Measurements from ENCODE around the gene THOC3.
"Not testable (repeated sequence)": the region's sequence is repeated elsewhere in the genome, so short reads cannot be mapped to it uniquely, and the experiment has no call there.

The THOC3 gene

DNA sequence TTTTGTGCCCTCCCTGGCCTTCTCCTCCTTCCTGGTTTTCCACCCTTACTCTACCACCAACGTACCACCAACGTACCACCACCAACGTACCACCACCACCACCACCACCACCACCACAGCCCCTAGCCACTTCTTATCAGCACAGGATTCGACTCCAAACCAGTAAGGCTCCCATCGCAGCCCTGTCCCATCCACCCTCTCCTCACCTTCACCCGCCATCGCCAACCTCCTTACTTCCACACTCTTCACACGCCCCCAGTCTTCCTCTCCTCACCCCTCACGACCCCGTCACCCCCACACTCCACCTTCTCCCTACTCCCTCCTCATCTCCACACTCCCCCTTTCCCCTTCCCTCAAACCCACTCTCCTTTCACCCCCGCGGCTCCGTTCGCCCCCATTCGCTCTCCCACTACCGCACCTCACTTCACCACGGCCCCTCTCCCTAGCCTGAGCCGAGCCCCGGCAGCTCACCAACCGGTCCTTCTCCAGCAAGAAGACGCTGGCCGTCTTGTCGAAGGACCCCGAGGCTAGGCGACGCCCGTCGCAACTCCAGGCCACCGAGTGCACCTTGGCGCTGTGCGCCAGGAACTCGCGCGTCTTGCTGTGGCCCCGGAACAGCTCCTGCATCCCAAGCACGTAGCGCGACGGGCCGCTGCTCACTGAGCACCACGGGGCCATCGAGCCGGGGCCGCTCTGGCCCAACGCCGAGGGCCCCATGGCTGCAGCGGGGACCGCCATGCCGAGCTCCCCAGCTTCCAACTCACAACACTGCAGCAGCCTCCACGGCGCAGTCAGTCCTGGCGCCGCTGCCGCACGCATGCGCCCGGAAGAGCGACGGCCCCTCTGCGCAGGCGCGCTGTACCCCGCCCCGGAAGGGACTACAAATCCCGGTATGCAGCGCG, at the start of gene THOC3:
Gene THOC3, minus strand, starts transcription at position 845 of the 902 bp plus-strand sequence. Its CDS starts 107 bp downstream, at position 738.
- DNase-seq (ENCODE audit: low read depth), result peak; percentile 29

GRCh38 chr5:176017324-176017723, 49.2 kb upstream of the THOC3 start:
- not testable (repeated sequence) for DNase-seq (ENCODE audit: low read depth)

GRCh38 chr5:176014360-176014759, 46.2 kb upstream of the THOC3 start:
- DNase-seq (ENCODE audit: low read depth), result not testable (repeated sequence)

- not testable (repeated sequence) for DNase-seq (ENCODE audit: low read depth)
These were observed 43.0 kb upstream of the THOC3 start for GRCh38 chr5:176011088-176011487.

- DNase-seq (ENCODE audit: low read depth), result not testable (repeated sequence)
These were observed 42.1 kb upstream of the THOC3 start for GRCh38 chr5:176010202-176010601.

GRCh38 chr5:176007220-176007619, 39.1 kb upstream of the THOC3 start:
- DNase-seq (ENCODE audit: low read depth), result not testable (repeated sequence)

DNA sequence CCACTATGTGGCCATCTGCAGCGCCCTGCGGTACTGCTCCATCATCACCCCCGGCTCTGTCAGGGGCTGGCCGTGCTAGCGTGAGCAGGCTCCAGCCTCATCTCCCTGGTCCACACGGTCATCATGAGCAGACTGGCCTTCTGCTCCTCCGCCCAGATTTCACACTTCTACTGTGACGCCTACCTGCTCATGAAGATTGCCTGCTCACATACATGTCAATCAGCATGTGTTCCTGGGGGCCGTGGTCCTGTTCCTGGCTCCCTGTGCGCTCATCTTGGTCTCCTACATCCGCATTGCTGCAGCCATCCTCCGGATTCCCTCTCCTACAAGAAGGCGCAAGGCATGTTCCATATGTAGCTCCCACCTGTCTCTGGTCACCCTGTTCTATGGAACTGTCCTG, 38.7 kb upstream of the THOC3 start:
- not testable (repeated sequence) for DNase-seq (ENCODE audit: low read depth)

DNA sequence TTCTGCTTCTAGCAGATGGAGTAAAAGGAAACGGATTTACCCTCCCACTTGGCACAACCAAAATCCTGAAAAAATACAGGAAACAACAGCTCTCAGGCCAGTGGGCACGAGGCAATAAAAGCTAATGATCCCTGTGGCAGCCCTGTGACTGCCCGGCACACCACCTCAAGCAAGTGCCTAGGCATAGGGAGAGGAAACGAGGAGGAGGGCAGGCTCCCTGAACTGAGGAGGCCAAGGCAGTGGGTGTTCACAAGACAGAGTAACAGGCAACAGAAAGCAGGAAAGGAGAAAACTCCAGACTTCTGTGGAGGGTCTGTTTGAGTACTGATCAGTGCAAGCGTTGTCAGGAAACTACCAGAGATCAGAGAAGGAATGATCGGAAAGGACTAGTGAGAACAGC, 29.9 kb upstream of the THOC3 start:
- DNase-seq (ENCODE audit: low read depth), result not testable (repeated sequence)

DNA sequence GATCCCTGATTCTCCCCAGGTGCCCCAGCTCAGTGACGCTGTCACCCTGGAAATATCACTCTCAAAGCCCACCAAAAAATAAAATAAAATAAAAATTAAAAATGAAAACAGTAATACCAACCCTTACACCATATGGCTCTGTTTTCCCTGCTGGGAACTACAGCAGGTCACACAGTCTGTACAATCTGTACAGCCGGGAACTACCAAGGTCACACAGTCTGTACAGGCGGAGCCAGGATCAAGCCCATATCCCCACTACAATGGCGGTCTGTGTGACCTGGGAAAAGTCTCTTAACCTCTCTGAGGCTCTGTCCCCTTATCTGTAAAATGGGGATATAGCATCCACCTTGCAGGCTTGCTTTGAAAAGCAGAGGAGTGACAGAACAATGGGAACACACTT, 29.4 kb upstream of the THOC3 start:
- DNase-seq (ENCODE audit: low read depth), result not testable (repeated sequence)

- DNase-seq (ENCODE audit: low read depth), result not testable (repeated sequence)
These were observed 28.7 kb upstream of the THOC3 start for GRCh38 chr5:175996791-175997190.

DNA sequence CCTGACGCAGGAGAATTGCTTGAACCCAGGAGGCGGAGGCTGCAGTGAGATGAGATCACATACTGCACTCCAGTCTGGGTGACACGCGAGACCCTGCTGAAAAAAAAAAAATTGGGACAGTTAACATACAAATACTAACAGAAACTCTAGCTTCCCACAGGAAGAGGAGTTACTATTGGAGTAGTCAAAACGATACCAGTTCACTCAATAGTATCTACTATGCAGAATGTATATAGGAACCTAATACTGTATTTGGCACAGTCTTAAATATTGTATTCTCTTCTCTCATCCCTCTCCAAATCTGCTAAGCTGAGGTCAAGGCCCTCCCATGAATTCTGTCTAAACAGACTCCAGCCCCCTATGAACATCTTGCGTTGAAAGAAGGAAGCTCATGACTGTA, 27.4 kb upstream of the THOC3 start:
- DNase-seq (ENCODE audit: low read depth), result not testable (repeated sequence)

DNA sequence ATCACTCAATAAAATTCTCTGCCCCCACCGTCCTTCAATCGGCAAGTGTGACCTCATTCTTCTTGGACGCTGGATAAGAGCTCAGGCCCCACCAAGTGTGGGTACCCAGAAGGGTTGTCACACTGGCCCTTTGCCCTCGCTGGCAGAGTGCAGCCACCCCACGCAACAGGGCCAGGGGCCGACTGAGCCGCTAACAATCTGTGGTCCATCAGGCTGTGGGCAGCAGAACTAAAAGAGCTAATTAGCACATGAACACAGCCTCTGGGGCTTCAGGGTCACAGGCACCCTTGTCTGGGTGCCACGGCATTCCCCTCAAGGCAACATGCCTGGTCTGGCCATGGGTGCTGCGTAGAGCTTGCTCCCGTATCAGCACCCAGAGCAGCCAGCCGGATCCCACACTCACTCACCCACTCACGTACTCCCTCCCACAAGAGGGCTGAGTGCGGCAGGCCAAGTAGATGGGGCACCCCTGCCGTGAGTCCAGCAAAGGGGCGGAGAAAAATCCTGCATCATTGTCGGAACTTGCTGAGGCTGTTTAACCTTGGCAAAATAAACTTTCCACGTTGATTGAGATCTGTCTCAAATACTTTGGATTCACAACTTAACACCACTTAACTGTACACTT, 11.4 kb upstream of the THOC3 start:
- not testable (repeated sequence) for DNase-seq (ENCODE audit: low read depth)

GRCh38 chr5:175968381-175968780, 266 bp upstream of the THOC3 start:
- not testable (repeated sequence) for DNase-seq (ENCODE audit: low read depth)

DNA sequence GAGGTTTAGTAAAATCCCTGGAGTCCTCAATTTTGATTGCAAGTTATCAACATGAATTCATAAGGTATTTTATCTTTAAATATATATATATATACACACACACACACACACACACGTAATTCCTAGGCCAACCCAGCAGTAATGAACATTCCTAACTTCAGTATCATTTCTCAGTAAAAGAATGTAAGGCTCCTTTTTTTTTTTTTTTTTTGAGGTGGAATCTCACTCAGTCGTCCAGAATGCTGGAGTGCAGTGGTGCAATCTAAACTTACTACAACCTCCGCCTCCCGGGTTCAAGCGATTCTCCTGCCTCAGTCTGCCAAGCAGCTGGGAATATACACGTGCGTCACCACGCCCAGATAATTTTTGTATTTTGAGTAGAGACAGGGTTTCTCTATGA, 5.8 kb downstream of the THOC3 start:
- not testable (repeated sequence) for DNase-seq (ENCODE audit: low read depth)

DNA sequence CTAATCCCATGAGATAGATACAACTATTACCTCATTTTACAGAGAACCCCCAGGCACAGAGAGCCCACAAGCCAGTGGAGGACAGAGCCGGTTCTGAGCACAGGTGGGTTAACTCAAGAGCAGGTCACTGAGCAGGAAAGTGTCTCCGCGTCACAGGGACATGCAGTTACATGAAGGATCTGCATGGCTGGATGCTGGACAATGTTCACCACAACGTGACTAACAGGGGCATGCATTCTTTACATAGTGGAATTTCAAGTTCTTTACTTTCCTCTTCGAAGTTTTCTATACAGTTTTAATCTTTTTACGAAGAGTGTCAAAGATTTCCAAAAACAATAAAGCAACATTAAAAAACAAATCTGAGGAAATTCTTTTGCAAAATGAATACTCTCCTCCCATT, 7.9 kb downstream of the THOC3 start:
- DNase-seq (ENCODE audit: low read depth), result not testable (repeated sequence)

DNA sequence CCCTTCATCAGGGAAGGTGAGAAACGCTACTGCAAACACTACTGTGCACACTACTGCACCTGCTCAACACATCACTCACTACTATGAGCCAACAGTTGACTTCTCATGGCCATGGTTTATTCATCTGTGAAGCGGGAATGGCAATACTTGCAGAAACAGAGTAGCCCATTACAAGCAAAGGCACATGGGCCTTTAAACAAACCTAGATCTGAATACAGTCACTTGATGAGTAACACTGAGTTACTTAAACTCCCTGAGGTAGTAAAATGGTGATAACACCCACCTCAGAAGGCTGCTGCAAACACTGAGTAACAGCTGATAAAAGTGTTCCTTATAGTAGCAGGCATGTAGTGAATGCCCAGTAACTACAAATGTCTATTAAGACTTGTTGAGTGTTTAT, 9.6 kb downstream of the THOC3 start:
- DNase-seq (ENCODE audit: low read depth), result not testable (repeated sequence)

GRCh38 chr5:175954107-175954506, 14.0 kb downstream of the THOC3 start:
- DNase-seq (ENCODE audit: low read depth), result not testable (repeated sequence)

DNA sequence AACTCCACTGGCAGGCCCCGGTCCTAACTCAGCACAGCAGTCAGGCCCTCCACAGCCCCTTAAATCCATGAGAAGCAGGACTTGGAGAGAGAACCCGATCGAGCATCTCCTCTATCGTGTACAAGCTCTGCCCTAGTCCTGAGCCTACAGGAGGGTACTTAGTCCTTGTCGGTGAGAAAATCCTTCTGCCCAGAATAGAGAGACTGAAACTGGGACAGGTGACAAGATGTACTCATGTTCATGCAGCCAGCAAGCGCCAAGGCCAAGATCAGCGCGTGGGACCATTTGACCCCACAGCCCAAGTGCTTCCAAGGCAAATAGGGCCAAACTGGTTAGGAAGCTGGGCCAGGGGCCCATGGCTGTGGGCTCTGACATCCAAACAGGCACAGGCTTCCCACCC, 15.3 kb downstream of the THOC3 start:
- DNase-seq (ENCODE audit: low read depth), result not testable (repeated sequence)

- DNase-seq (ENCODE audit: low read depth), result not testable (repeated sequence)
These were observed 16.7 kb downstream of the THOC3 start for GRCh38 chr5:175951339-175951969.

GRCh38 chr5:175948329-175949108, 19.6 kb downstream of the THOC3 start:
- DNase-seq (ENCODE audit: low read depth), result not testable (repeated sequence)

GRCh38 chr5:175943253-175943652, 24.9 kb downstream of the THOC3 start:
- DNase-seq (ENCODE audit: low read depth), result not testable (repeated sequence)

- DNase-seq (ENCODE audit: low read depth), result not testable (repeated sequence)
These were observed 27.5 kb downstream of the THOC3 start for GRCh38 chr5:175940632-175941031.

Data from HS-5 (cell line).